IPS DF 4.7 (cell line): ENCODE data around the gene QSOX1.

Source experiments
- DNase-seq: peaks from one replicate; pipeline ENCODE4 v3.0.0-alpha.2; 2013; ENCODE audit warnings: low spot score; ENCODE audit errors: extremely low read depth

The QSOX1 gene

GRCh38 chr1:180250883-180251509, 96.3 kb downstream of the QSOX1 start:
- DNase-seq, result no peak

GRCh38 chr1:180251526-180252305, 97.0 kb downstream of the QSOX1 start:
- no peak for DNase-seq

DNA sequence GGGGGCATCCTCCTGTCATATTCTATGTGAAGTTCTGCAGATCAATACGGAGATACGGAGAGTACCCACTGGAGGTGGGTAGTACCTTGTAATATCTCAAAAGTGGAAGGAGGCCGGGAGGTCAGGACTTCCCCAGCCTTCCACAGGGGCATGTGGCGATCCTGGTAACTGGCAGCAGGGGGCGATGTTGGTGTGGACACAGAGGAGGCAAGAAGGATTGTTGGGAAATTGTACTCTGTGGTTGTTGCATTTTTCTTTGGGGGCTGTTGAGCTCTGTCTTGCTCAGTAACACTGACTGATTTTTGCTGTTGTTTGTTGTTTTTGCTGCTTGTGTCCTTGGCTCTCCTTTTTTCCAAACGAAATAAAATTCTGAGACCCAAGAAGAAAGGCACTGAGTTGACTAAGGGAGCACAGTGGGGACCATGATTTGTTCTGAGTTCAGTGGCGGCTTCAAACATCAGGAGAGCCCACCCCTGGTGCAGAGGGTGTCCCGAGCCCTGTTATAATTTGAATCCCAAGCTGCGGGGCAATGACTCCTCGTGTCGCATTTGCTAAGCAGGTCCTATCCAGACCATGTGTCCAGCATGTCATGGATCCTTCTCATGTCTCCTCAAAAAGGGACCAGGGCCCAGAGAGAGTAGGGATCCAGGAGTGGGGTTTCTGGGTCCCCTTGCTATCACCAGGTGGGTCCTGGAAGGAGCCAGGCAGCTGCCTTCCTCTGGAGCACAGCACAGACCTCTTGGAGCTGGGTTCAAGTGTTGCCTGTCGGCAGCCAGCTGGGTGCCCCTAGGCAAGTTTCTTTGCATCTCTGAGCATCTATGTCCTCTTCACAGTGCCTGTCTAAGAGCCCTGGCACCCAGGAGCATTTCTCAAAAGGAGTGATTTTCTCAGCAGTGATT, 98.2 kb downstream of the QSOX1 start:
- no peak for DNase-seq
